Fibroblast of the conjunctiva (primary cell): ENCODE measurements around the gene SEC14L2.
"Not testable (repeated sequence)": the region's sequence is repeated elsewhere in the genome, so short reads cannot be mapped to it uniquely, and the experiment has no call there.

Experiments
- DNase-seq: peaks from one replicate; pipeline ENCODE4 v3.0.0-alpha.2; 2010; ENCODE audit warnings: low read depth

SEC14L2 gene

DNA sequence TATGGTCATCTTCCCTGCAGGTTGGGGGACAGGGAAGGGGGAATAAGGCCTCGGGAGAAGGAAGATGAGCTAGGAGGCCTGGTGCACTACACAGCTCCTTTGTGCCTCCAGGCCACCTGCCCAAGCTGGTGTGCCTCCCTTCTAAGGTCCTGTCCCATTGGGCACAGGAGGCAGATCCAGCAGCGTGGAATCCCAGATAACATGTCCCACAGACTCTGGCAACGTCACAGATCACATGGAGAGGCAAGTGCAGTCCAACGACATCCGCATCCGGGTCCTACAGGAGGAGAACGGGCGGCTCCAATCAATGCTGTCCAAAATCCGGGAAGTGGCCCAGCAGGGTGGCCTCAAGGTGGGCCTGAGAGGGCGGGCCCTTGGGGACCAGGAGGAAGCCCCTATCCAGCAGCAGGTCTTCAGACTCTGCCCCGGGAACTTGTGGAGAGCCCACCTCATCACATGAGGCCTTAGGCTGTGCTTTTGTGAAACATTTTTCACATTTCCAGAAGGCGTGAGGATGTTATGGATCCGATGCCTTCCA is 21.4 kb upstream of the SEC14L2 start:
- DNase-seq: no peak

- no peak for DNase-seq
Observed at GRCh38 chr22:30380011-30380410, 16.8 kb upstream of the SEC14L2 start.

DNA sequence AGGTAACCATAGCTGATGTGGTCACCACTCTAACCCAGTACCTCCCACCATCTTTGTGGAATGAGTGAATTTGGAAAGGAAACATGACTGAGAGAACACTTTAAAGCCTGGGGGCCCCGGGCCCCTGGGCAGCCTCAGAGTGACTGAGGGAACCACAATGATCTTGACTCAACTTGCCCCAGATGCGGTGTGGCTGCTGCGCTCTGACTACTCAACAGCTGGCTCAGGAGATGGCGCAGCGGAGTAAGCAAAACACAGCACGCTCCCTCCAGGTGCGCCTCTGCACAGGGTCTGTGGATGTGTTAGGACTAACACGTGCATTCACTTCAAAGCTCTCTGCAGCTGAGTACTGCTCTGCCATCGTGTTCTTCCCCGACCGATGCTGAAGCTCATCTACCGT is 15.6 kb upstream of the SEC14L2 start:
- no peak for DNase-seq

DNA sequence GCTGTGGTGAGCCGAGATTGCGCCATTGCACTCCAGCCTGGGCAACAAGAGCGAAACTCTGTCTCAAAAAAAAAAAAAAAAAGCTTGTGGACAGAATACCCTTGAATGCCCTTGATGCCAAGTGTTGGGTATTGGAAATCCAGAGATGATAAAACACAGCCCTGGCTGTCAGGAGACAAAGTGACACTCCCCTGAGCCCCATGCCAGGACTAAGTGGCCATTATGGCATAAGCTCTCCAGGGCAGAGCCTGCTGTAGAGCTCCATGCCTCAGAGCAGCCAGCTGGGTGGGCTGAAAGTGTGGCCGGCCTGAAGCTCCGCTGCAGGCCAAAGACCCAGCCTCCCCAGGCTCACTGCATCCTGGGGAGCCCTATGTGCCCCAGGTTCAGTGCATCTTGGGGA is 14.5 kb upstream of the SEC14L2 start:
- DNase-seq: no peak

- DNase-seq: no peak
Observed at GRCh38 chr22:30383061-30383460, 13.8 kb upstream of the SEC14L2 start.

DNA sequence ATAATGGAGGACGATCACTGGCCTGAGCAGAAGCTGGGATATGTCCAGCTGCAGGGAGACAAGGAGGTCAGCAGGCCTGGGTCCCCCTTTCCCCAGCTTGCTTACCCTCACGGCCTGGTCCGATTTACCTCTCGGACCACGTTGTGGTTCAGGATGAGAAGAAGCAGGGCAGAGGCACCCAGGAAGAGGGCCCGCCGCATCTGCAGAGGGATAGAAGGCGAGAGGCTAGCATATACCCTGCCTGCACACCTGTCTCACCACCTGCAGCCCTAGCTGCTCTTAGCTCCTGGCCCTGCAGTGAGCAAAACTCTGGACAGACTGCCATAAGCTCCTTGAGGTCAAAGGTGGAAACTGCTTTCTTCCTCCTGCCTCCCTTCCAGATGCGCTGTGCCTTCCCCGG is 10.9 kb upstream of the SEC14L2 start:
- DNase-seq: no peak

GRCh38 chr22:30386608-30386959 is 10.2 kb upstream of the SEC14L2 start:
- no peak for DNase-seq

- peak; percentile 43 for DNase-seq
Observed at GRCh38 chr22:30386960-30387827, 9.6 kb upstream of the SEC14L2 start, which contains the start of gene RNF215. RNF215 (minus strand) TSS chr22:30387411; CDS start chr22:30387313, 98 bp downstream.

DNA sequence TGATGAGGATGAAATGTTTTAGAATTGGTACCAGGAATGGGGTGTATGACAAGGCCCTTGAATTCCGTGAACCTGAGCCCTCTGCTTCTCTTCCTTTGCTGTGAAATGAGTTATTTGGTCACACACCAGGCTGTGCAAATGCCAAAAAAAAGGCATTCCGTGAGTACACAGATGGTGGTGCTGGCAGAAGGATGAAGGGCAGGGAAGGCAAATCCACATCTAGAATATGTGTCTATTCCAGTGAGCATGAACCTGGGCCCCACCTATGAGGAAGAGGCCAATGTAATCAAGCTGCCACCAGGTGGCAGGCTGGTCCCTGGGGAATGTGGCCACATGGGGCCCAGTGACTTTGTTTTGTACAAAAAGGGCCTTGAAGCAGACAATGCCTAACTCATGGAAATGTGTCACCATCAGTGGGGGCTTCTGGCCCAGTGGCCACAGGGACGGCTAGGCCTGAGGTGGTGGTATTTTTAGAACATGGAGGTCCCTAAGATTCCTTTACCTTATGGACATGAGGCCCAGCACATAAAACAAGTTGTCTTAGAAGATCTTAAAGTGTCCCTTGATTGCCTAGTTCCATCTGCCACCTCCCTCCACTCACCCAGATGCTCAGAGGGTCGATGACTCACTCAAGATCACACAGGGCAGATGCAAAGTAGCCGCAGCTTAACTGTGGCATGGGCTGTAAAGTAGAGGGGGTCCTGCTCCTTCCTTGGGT is 5.7 kb upstream of the SEC14L2 start:
- DNase-seq: peak; percentile 13

DNA sequence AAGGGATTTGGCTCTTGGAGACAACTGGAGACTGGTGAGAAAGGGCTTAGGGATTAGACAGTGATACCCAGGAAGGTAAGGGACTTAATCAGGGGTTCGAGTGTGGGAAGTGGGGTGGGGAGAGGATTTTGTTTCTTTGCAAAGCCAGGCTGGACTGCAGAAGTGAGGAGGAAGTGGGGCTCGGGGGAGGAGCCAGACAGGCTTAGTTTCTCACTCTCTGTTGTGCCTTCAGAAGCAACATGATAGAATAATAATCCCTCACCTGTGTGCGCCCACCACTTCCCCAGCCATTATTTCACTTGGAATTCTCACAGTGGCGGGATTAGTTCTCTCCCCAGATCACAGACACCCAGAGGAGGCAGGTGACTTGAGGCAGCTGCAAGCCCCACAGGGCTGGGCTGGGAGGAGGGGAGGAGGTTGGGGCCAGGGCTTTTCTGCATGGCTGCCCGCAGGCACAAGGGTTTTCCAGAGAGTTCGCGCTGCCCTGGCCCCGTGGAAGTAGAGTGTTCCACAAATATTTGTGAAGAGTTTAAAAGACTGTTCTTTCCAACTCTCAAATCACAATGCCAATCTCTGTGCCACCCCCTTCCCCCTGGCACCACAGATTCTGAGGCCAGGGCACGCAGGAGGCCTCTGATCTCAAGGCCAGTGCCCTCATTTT is 4.0 kb upstream of the SEC14L2 start:
- DNase-seq: no peak

- no peak for DNase-seq
Observed at GRCh38 chr22:30393322-30393680, 3.5 kb upstream of the SEC14L2 start.

DNA sequence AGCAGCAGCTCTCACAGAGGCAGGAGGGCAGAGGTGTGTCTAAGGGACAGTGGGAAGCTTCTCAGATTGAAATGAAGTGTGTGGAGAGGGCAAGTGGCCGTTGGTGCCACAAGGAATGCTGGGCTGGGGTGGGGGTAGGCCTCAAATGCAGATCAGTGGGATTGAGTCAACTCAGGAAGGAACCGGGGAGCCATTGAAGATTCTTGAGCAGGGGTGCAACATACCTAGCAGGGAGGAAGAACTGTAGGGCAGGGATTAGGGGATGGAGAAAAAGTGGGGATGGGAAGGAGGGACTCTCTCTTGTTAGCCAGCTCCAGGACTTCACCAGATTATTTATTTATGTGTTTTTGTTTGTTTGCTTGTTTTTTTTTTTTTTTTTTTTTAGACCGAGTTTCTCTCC is 2.9 kb upstream of the SEC14L2 start:
- no peak for DNase-seq

DNA sequence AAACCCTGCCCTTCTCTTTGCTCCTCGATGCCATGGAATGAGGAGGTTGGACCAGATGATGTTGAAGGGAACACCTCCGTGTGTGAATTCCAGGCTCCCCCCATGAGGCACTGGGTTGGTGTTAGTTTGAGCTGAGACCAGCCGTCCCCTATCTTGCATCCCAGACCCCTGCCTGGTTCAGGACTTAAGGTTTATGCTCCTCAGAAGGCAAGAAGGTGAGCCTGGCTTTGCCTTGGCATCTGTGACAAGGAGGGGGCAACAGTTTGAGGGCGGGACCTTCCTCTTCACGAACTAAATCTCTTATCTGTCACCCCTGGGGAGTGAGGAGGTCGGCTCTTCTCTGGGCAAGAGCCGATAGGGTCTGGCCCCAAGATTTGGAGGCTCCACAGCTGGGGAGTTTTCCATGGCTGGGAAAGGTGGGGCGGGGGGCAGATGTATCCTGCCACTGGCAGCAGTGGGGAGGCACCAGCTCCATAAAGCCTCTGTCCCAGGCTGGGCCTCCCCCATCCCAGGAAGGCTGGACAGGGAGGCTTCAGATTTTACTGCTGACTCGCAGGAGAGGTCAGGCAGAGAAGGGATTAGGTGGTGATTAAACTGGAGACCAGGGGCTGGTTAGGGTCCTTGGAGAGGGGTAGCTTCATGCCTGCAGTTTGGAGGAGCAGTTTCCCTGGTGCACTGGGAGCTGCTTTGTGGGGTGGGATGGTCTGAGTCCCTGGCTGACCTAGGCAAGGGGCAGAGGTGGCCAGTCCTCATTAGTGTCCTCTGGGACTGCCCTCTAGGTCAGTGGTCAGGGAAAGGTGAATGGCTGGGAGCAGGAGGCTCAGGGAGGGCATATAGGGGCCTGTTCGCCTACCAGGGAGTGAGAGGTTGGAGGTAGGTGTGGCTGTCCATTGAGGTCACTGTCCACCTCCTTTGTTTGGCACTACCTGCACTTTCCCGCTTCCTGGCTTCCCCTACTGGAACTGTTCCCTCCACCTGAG is 1.1 kb downstream of the SEC14L2 start:
- DNase-seq: no peak

DNA sequence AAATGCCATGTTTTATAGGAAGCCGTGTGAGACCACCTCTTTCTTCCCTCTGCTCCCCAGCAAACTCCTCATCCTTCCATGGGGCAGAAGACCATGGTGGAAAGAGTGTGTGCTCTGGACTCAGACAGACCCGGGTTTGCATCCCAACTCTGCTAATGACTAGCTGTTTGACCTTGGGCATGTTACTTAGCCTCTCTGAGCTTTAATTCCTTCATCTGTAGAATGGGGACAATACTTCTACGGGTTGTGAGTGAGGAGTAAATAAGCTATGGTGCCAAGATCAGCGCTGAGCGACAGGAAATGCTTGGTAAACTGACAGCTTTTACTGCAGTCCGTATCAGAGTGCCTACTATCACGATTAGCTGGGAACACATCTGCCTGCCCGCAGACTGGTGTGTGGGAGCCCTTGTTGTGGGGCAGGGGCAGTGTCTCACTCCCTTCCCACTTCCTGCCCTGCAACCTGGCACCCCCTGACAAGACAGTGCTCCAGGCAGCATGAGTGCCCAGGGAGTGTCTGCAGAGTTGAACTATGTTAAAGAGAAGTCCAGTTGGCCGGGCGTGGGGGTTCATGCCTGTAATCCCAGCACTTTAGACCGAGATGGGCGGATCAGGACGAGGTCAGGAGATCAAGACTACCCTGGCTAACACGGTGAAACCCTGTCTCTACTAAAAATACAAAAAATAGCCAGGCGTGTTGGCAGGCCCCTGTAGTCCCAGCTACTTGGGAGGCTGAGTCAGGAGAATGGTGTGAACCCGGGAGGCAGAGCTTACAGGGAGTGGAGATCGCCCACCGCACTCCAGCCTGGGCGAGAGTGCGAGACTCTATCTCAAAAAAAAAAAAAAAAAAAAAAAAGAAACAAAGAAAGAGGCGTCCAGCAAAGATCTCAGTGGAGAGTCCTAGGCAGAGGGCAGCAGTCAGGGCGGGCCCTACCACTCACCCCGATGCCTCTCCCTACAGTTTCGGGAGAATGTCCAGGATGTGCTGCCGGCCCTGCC is 2.2 kb downstream of the SEC14L2 start:
- no peak for DNase-seq

DNA sequence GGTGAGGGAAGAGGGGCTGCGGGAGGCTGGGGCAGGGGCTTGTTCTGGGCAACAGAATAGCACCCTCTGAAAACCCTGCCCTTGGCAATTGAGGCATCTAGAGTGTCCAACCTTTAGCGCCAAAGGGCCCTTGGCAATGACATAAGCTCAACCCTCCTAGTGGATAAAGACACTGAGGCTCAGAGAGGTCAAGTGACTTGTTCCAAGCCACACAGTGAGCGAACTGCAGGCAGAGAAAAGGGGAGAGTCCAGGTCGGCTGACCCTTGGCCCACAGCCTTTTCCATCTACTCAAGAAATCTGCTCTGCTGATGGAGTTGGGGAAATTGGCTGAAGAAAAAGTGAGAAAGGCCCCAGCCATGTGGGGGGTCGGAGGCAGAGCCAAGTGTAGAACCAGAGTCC is 2.9 kb downstream of the SEC14L2 start:
- DNase-seq: no peak

DNA sequence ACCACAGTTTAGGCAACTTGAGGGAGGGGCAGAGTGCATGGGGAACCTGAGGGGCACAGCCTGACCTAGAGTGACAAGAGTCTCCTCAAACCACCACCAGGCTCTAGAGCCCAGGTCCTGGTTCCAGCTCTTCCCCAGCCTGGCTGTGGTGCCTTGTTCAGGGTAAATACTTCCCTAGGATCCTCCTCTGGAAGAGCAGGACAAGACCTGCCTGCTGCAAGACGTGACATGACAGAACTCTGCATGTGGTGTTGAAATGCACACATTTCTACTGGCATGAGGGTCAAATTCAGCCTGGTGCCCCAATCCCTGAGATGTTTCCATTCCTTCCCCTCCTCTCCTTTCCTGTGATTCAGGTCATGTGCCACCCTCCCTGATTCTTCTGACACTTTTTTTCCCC is 3.3 kb downstream of the SEC14L2 start:
- no peak for DNase-seq

DNA sequence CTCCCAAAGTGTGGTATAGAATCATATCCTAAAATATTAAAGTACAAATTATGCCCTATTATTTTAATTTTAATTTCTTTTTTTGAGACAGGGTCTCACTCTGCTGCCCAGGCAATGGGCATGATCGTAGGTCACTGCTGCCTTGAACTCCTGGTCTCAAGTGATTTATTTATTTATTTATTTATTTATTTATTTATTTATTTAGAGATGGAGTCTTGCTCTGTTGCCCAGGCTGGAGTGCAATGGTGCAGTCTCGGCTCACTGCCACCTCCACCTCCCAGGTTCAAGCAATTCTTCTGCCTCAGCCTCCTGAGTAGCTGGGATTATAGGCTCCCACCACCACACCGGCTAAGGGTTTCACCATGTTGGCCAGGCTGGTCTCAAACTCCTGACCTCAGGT is 4.2 kb downstream of the SEC14L2 start:
- not testable (repeated sequence) for DNase-seq

- no peak for DNase-seq
Observed at GRCh38 chr22:30402028-30402765, 5.4 kb downstream of the SEC14L2 start.

DNA sequence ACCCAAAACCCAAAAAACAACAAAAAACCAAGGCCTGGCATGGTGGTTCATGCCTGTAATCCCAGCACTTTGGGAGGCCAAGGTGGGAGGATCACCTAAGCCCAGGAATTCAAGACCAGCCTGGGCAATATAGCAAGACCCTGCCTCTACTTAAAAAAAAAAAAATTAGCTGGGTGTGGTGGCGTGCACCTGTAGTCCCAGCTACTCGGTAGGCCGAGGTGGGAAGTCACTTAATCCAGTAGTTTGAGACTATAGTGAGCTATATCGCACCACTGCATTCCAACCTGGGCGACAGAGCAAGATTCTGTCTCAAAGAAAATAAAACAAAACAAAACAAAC is 5.9 kb downstream of the SEC14L2 start:
- not testable (repeated sequence) for DNase-seq

- no peak for DNase-seq
Observed at GRCh38 chr22:30404307-30404706, 7.5 kb downstream of the SEC14L2 start.
